ENCODE data around the gene KDM5B.

Gene KDM5B

GRCh38 chr1:202710070-202711045, 97.9 kb downstream of the KDM5B start, which contains the start of gene SYT2:
Gene SYT2 (minus strand): TSS chr1:202710454. CDS start chr1:202605772, 104,682 bp downstream.
- DNase-seq = peak; percentile 83

GRCh38 chr1:202709276-202710041, 98.8 kb downstream of the KDM5B start:
- DNase-seq = peak; percentile 31

GRCh38 chr1:202708456-202709275, 99.6 kb downstream of the KDM5B start:
- DNase-seq = no peak

GRCh38 chr1:202706851-202707250, 101.4 kb downstream of the KDM5B start:
- DNase-seq = no peak

- no peak for DNase-seq
Observed at GRCh38 chr1:202704601-202705000, 103.6 kb downstream of the KDM5B start.

- no peak for DNase-seq
Observed at GRCh38 chr1:202703191-202703590, 105.0 kb downstream of the KDM5B start.

GRCh38 chr1:202702088-202702487, 106.1 kb downstream of the KDM5B start:
- DNase-seq = no peak

GRCh38 chr1:202701200-202701599, 107.0 kb downstream of the KDM5B start:
- no peak for DNase-seq

GRCh38 chr1:202700061-202700460, 108.2 kb downstream of the KDM5B start:
- no peak for DNase-seq

- DNase-seq = no peak
Observed at GRCh38 chr1:202698276-202698675, 109.9 kb downstream of the KDM5B start.

GRCh38 chr1:202697038-202697437, 111.2 kb downstream of the KDM5B start:
- no peak for DNase-seq

- DNase-seq = peak; percentile 51
Observed at GRCh38 chr1:202694314-202694713, 113.9 kb downstream of the KDM5B start.

GRCh38 chr1:202692959-202693555, 115.2 kb downstream of the KDM5B start:
- DNase-seq = peak; percentile 78

- DNase-seq = peak; percentile 58
Observed at GRCh38 chr1:202691816-202692215, 116.4 kb downstream of the KDM5B start.

- DNase-seq = no peak
Observed at GRCh38 chr1:202689493-202690342, 118.5 kb downstream of the KDM5B start.

GRCh38 chr1:202689082-202689481, 119.1 kb downstream of the KDM5B start:
- no peak for DNase-seq

- DNase-seq = no peak
Observed at GRCh38 chr1:202688401-202688800, 119.8 kb downstream of the KDM5B start.

GRCh38 chr1:202687798-202688197, 120.4 kb downstream of the KDM5B start:
- peak; percentile 21 for DNase-seq

GRCh38 chr1:202687370-202687769, 120.9 kb downstream of the KDM5B start:
- DNase-seq = no peak

GRCh38 chr1:202685641-202686040, 122.6 kb downstream of the KDM5B start:
- peak; percentile 74 for DNase-seq

- peak; percentile 90 for DNase-seq
Observed at GRCh38 chr1:202684716-202685115, 123.5 kb downstream of the KDM5B start.

All from DMS53 (cell line).